GM21526 (cell line): ENCODE results near the gene GRM4.

Source experiments
- ATAC-seq: cut with Tn5 transposase; IDR thresholded peaks from one replicate; pipeline ENCODE4 v1.9.1; 2021; ENCODE audit warnings: moderate library complexity; ENCODE audit not compliant: unreplicated experiment, low FRiP score

Gene GRM4

DNA sequence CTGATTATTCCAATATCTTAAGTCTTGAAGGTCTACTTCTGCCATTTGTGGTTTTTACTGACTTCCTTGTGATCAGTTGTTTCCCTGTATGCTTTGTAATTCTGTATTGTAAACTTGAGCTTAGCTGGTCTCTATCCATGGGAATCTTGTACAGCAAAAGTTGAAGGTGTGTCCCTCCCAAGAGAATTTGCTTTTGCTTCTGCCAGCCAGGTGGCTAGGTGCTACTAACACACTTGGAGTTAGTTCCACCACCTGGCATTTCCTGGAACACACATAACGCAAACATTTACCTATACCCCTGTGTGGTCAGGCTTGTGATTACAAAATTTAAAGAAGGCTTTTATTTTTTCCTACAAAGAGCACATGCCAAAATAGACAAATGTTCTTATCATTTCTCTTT, 141.2 kb downstream of the GRM4 start:
- ATAC-seq = no peak

- ATAC-seq = no peak
Observed at GRCh38 chr6:34003962-34004361, 141.9 kb downstream of the GRM4 start.

- no peak for ATAC-seq
Observed at GRCh38 chr6:34001706-34002621, 143.9 kb downstream of the GRM4 start.

GRCh38 chr6:34000281-34000680, 145.6 kb downstream of the GRM4 start:
- ATAC-seq = no peak

GRCh38 chr6:33999567-33999966, 146.3 kb downstream of the GRM4 start:
- no peak for ATAC-seq

GRCh38 chr6:33998660-33999059, 147.2 kb downstream of the GRM4 start:
- ATAC-seq = no peak

- no peak for ATAC-seq
Observed at GRCh38 chr6:33997265-33997664, 148.6 kb downstream of the GRM4 start.

DNA sequence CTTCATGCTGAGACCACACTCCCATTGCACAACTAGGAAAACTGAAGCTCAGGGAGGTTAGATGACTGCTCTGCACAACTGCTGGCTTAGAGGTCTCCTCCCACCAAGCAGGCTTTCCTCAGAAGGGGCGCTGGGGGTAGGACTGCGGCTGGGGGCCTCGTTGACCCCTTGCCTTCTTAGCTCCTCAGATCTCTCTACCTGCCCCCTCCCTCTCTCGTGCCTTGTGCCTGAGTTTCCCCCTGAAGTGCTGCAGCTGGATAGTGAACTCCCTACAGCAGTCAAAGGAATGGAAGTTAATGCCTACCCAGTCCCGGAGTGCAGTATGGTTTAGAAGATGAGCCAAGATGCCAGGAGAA, 149.8 kb downstream of the GRM4 start:
- ATAC-seq = no peak

DNA sequence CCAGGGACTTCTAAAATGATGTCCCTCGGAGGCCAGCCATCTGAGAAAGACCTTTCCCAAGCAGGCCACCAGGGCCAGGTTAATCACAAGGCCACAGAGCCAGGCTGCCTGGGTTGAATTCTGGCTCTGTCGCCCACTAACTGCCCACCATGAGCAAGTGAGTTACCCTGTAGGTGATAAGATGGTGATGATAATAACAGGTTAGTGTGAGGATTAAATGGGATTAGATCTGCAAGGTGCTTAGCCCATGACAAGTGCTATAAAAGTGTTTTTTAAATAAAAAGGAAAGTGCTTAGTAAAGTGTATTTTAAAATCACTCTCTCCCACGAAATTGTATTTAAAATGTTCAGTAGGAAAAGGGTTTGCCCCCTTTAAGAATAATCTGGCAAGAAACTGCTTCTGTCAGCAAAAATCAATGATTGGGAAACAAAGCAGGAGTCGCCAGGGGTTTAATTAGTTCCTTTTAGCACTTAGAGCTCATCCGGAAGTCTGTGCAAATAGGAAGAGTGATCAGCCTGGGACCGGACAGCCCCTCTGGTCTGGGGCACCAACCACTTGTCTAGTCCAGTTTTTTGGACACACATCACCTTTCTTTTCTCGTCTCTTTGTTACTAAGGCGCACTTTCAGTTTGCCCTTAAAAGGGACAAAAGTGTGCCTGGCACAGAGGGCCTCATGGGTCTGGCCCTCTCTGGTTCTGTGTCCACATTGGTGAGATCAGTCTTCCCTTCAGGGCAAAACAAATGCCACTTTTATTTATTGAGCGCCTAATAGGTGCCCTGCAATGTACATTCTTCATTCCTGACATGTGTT, 150.4 kb downstream of the GRM4 start:
- no peak for ATAC-seq

DNA sequence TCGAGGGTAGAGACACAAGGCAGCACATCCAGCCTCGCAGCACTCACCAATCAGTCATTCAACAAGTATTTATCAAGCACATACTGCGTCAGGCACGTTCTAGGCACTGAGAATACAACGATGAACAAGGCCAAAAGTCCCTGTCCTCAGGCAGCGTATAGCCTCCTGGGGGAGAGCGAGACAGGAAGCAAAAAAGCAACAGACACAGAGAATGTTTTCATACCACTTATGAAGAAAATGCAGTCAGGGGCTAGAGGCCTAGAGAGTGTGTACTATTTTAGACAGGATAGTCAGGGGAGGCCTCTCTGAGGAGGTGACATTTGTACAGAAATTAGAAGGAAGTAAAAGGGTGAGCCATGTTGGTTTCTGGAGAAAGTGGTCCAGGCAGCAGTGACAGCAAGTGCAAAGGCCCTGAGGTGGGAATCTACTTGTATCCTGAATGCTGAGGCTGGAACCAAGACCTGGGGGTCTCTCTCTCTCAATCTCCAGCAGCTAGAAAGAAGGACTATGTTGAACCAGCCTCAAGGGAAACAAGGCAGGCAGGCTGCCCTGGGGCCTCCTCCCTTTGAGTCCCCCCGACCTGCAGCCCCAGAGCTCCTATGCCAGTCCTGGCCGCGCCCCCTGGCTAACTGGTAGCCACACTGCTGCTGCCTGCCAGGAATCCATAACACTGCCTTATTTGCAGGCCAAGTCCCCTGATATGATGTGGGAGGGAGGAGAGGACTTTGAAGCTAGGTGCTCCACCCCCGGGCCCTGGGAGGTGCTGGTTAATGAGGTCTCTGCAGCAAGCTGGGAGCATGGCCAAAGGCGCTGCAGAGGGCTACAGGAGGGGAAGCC, 151.2 kb downstream of the GRM4 start:
- ATAC-seq = no peak

DNA sequence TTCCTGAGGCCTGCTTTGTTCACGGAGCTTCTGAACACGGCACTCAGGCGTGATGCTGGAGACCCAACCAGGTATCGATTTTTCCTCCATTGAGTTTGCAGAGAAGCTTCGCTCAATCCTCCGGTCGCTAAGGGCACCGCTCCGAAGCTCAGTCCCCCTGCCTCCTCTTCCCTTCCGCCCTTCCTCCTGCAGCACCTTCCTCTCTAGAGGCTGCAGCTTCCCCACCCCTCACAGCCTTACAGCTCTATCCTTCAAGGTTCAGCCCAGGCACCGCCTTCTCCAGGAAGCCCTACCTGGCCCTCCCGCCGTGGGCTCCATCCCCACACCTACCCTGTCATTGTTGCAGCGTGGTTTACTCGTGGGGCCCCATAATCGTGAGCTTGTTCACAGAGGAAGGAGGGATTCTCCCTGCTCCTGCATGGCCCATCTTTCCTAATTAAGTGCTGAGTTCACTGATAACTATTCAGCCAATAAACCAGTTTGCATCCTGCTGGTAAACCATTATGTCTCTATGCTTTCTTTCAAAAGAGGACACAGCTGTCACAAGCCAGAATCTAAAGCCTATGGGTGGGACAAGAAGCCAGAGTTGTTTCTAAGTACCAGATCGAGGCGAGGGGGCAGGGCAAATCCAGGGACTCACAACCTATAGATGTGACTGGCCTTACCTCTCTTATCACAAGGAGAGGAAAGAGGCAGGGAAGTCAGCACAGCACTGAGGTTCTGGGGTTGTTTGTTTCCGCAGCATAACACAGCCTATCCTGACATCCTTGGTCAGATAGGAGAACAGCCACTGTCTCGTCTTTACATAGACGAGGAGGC, 152.0 kb downstream of the GRM4 start:
- ATAC-seq = no peak

- ATAC-seq = no peak
Observed at GRCh38 chr6:33993091-33993490, 152.8 kb downstream of the GRM4 start.

DNA sequence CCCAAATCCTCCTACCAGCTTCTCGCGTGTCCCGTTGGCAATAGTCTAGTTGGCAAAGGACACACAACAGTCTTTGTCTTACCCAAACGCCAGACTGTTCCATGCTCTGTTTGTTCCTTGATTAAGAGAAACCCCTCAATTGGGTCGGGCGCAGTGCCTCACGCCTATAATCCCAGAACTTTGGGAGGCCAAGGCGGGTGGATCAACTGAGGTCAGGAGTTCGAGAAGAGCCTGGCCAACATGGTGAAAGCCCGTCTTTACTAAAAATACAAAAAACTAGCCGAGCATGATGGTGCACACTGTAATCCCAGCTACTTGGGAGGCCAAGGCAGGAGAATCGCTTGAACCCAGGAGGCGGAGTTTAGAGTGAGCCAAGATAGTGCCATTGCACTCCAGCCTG, 153.7 kb downstream of the GRM4 start:
- no peak for ATAC-seq

DNA sequence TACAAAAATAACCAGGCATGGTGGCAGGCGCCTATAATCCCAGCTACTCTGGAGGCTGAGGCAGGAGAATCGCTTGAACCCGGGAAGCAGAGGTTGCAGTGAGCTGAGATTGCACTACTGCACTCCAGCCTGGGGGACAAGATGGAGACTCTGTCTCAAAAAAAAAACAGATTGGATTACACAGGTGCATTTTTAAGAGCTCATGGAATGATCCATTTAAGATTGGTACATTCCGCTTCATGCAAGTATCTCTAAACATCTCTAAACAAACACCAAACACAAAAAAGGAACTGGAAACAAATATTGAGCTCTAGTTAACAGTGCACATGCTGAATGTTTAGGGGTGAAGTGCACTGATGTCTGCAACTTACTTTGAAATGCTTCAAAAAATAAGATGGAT, 154.3 kb downstream of the GRM4 start:
- ATAC-seq = no peak

DNA sequence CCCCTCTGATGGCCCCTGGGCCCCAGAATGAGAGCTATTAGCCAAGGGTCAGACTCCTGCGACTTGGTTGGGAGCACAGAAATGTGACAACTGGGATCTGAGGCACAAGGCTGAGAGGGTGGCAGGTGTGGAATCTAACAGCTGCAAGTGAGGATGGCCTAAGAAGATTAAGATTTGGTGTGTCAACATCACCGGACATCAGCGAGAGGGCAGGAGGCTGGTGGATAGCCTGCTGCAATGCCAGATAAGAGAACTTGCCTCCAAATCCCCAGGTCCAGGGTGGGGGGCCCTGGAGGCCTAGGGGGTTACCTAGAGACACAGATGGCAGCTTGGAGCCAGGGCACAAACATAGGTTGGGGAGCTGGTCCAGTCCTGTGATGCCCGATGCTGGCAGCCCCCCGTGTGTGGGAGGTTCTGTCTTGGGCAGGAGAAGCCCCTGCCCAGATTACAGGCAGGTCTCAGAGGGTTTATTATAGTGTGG, 155.8 kb downstream of the GRM4 start:
- ATAC-seq = no peak

- no peak for ATAC-seq
Observed at GRCh38 chr6:33989016-33989854, 156.7 kb downstream of the GRM4 start.

- ATAC-seq = no peak
Observed at GRCh38 chr6:33988121-33989015, 157.5 kb downstream of the GRM4 start.

- ATAC-seq = no peak
Observed at GRCh38 chr6:33987531-33988021, 158.3 kb downstream of the GRM4 start.
